Osteocyte (in vitro differentiated cells): Measurements from ENCODE around the gene AGFG1. TPM values are rescaled to one million over a fixed set of nuclear protein-coding genes. Genes with fewer than 3 reads are reported as not detected.

ENCODE experiments used
- DNase-seq: peaks from one replicate; pipeline ENCODE4 v3.0.0; 2021; ENCODE audit warnings: mixed read lengths; ENCODE audit not compliant: unreplicated experiment; ENCODE audit errors: extremely low spot score
- H3K27ac Mint-ChIP-seq: one replicate; pipeline ENCODE4 v1.8.0; 2021; ENCODE audit warnings: mild to moderate bottlenecking, mixed read lengths; ENCODE audit not compliant: unreplicated experiment
- H3K27me3 Mint-ChIP-seq: one replicate; pipeline ENCODE4 v1.8.0; 2021; ENCODE audit warnings: mixed read lengths; ENCODE audit not compliant: unreplicated experiment
- H3K36me3 Mint-ChIP-seq: one replicate; pipeline ENCODE4 v1.8.0; 2021; ENCODE audit warnings: mixed read lengths; ENCODE audit not compliant: unreplicated experiment
- H3K4me1 Mint-ChIP-seq: one replicate; pipeline ENCODE4 v1.8.0; 2021; ENCODE audit warnings: mixed read lengths; ENCODE audit not compliant: unreplicated experiment
- H3K4me3 Mint-ChIP-seq: one replicate; pipeline ENCODE4 v1.8.0; 2021; ENCODE audit warnings: mild to moderate bottlenecking, moderate library complexity, mixed read lengths; ENCODE audit not compliant: unreplicated experiment
- H3K9me3 Mint-ChIP-seq: one replicate; pipeline ENCODE4 v1.8.0; 2021; ENCODE audit warnings: mixed read lengths; ENCODE audit not compliant: unreplicated experiment
- total RNA-seq: library from RNA; stranded (reverse); gene quantifications from 2 replicates; pipeline ENCODE4 v1.2.1, GENCODE V29; 2021
- TF ChIP-seq, protein P1 (sequence below): fragments of 200-600 bp; sonication (generic); IDR thresholded peaks from 2 replicates; pipeline ENCODE4 v1.5.0; 2021; ENCODE audit warnings: antibody characterized with exemption, mild to moderate bottlenecking, moderate library complexity

Gene AGFG1
- total RNA-seq, 1 donor from 2014 or later: 55.1 TPM

DNA sequence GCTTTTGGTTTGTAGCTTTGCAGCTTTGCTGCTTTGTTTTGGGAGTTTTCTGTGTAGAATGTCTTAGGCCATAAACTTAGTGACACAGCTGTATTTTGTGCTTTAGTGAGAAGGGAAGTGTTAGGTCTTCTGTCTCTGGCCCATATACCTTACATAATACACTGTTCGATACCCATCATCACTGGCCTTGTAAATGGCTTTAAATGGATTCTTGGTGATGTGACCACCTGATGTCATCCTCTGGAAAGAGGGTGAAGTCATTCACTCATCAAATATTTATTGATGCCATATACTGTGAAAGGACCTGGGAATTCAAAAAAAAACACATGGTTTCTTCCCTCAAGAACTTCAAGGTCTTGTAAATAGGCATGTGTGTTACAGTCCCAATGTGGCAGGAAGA is 107.8 kb downstream of the AGFG1 start:
- no peak for DNase-seq
- H3K27ac Mint-ChIP-seq: no peak overlapping the region
- peaks cover 21% of the 10 kb centered on the region for H3K27me3 Mint-ChIP-seq
- H3K9me3 Mint-ChIP-seq: peaks cover 11% of the 10 kb centered on the region
- no peak overlapping the region for H3K4me3 Mint-ChIP-seq
- TF ChIP-seq, protein P1, sequence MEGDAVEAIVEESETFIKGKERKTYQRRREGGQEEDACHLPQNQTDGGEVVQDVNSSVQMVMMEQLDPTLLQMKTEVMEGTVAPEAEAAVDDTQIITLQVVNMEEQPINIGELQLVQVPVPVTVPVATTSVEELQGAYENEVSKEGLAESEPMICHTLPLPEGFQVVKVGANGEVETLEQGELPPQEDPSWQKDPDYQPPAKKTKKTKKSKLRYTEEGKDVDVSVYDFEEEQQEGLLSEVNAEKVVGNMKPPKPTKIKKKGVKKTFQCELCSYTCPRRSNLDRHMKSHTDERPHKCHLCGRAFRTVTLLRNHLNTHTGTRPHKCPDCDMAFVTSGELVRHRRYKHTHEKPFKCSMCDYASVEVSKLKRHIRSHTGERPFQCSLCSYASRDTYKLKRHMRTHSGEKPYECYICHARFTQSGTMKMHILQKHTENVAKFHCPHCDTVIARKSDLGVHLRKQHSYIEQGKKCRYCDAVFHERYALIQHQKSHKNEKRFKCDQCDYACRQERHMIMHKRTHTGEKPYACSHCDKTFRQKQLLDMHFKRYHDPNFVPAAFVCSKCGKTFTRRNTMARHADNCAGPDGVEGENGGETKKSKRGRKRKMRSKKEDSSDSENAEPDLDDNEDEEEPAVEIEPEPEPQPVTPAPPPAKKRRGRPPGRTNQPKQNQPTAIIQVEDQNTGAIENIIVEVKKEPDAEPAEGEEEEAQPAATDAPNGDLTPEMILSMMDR: no peak
- no peaks in the 10 kb centered on the region for H3K4me1 Mint-ChIP-seq
- no peaks in the 10 kb centered on the region for H3K36me3 Mint-ChIP-seq

DNA sequence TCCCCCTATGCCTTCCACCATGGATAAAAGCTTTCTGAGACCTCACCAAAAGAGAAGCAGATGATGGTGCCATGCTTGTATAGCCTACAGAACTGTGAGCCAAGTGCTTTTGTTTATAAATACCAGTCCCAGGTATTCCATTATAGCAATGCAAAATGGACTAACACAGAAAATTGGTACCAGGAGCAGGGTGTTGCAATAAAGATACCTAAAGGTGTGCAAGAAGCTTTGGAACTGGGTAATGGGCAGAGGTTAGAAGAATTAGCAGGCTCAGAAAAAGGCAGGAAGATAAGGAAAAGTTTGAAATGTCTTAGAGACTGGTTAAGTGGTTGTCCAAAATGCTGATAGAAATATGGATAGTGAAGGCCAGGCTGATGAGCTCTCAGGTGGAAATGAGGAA is 110.4 kb downstream of the AGFG1 start:
- Mint-ChIP-seq H3K36me3 (no peaks in the 10 kb centered on the region), H3K4me3 (no peak overlapping the region), H3K27me3 (peaks cover 20% of the 10 kb centered on the region), H3K27ac (no peak overlapping the region), H3K9me3 (peaks cover 11% of the 10 kb centered on the region), H3K4me1 (no peaks in the 10 kb centered on the region)
- DNase-seq: no peak
- TF ChIP-seq, protein P1: no peak

DNA sequence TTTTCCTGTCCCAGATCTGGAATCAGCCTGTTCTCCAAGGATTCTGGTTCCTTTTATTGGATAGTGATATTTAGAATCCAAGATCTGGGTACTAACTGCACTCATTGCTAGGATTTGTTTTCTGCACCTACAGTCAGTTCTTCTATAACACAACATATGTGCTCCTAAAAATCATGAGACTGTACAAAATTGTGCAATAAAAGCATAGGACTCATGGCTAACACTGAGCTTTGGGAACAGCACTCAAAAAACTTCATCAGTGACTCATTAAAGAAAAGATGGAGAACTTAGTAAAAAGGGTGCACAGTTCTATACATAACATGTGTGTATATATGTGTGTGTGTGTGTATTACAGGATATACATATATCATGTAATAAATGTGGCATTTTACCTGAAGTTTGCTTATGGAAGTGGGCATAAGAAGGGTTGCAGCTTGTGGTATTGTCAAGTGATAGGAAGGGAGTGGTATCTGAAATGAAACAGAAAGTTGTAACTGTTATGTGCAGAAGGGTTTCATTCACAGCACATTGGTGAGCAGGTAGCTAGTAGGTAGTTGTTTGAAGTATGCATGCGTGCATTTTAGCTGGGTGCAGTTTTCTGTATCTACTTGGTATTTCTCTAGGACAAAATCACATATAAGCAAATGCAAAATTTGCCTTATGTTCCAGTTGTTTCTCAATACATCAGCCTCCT is 120.9 kb downstream of the AGFG1 start:
- DNase-seq: no peak
- H3K27ac Mint-ChIP-seq: no peak overlapping the region
- H3K4me1 Mint-ChIP-seq: no peaks in the 10 kb centered on the region
- TF ChIP-seq, protein P1: no peak
- H3K9me3 Mint-ChIP-seq: no peaks in the 10 kb centered on the region
- no peak overlapping the region for H3K4me3 Mint-ChIP-seq
- H3K27me3 Mint-ChIP-seq: peaks cover 33% of the 10 kb centered on the region
- H3K36me3 Mint-ChIP-seq: no peaks in the 10 kb centered on the region

DNA sequence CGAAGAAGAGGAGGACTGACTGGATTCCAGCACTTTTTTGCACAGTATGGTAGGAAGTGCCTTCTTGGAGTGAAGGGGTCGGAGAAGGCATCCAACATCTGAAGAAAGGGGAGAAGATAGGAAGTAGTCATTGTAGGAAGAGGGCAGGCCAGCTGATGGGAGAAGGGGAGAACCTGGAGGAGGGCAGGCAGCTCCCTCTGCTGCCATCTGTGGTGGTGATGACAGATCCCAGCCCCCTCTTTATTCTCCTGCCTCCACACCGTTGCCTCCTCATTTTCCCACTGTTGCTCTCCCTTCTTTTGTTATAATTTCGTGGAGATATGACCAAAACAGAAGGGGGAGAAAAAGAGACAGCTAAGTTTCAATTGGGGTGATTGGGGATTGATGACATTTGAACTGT is 123.8 kb downstream of the AGFG1 start:
- Mint-ChIP-seq H3K4me1 (no peaks in the 10 kb centered on the region), H3K36me3 (no peaks in the 10 kb centered on the region), H3K4me3 (no peak overlapping the region), H3K27me3 (peaks cover 19% of the 10 kb centered on the region), H3K27ac (no peak overlapping the region), H3K9me3 (no peaks in the 10 kb centered on the region)
- DNase-seq: no peak
- TF ChIP-seq, protein P1: no peak

DNA sequence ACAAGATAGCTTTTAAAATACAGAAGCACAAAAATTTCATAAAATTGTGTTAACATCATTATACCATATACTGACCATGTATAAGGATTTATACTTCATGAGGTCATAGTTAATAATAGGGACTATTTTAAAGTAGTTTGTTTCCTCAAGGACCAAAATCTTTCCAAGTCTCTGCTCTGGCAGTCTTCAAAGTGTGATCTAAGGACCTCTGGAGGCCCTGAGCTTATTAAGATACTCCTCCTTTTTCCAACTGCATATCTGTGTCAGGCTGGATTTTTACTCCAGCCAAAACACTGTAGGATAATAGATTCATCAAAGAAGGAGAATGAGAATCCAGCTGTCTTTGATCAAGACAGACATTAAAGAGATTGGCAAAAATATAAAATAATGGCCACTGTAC is 125.1 kb downstream of the AGFG1 start:
- no peaks in the 10 kb centered on the region for H3K9me3 Mint-ChIP-seq
- TF ChIP-seq, protein P1: no peak
- H3K4me1 Mint-ChIP-seq: no peaks in the 10 kb centered on the region
- DNase-seq: no peak
- peaks cover 19% of the 10 kb centered on the region for H3K27me3 Mint-ChIP-seq
- H3K36me3 Mint-ChIP-seq: no peaks in the 10 kb centered on the region
- no peak overlapping the region for H3K27ac Mint-ChIP-seq
- no peak overlapping the region for H3K4me3 Mint-ChIP-seq
